Measurements from ENCODE around the gene TXNDC15. TPM values are rescaled to one million over a fixed set of nuclear protein-coding genes. Genes with fewer than 3 reads are reported as not detected.
A peak's percentile ranks its signal among the peaks of the same experiment; 100 is the strongest.

TXNDC15 gene
- 10 to 100 TPM; 20.2 to 43.9 (median 35.2) TPM for total RNA-seq

- H3K27ac ChIP-seq: peak within 1 kb of the TSS; percentile 88 to 98 (median 96)
- H3K4me1 ChIP-seq: peaks cover 8 to 41% (median 11%) of the 10 kb centered on the region in 3 donors
- DNase-seq: peak; percentile 44
- TF ChIP-seq CTCF (IDR thresholded peaks at IDR 0.05) (peak in 1 of 6 experiments; percentile 14), POLR2A (IDR thresholded peaks at IDR 0.05) (peak in 3 of 4 donors; percentile 23 to 66 (median 45))
- H3K9me3 ChIP-seq: no peaks in the 10 kb centered on the region
- WGBS, 2 donors: 0 to 25% methylated on average over 5 of the region's 79 CpGs
- H3K27me3 ChIP-seq: no peaks in the 10 kb centered on the region
- intact Hi-C loops (cut with DNase I): no loop called here
- peak within 1 kb of the TSS; percentile 71 to 96 (median 79) for H3K4me3 ChIP-seq
- no peaks in the 10 kb centered on the region for H3K36me3 ChIP-seq
Measured at GRCh38 chr5:134873987-134874830, at the start of gene TXNDC15. TXNDC15 (plus strand) TSS chr5:134874371; CDS start chr5:134874428, 57 bp downstream.

DNA sequence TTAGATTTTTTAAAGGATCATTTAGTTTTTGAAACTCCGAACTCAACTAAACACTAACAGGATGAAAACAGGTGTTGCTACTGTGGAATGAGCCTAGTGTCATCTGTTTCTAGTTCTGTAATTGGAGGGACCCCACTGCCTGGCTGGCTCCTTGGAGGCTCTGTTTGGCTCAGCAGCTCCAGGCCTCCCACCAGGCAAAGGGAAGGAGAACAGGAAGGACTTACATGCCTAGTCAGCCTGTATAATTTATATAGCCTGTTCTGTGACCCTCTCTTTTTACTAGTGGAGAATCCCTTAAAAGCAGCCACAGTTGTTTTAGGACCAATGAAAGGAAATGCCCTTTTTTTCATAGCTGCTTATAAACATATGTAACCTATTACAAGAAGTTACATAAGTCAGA is 49.5 kb upstream of the TXNDC15 start:
- H3K36me3 ChIP-seq: peaks cover 0 to 100% (median 26%) of the 10 kb centered on the region in 3 donors
- no peak overlapping the region for H3K4me3 ChIP-seq
- H3K4me1 ChIP-seq: no peaks in the 10 kb centered on the region
- WGBS, 2 donors: 92 to 100% methylated on average over 1 of the region's 1 CpG
- H3K27ac ChIP-seq: no peak overlapping the region
- no peak for TF ChIP-seq POLR2A (IDR thresholded peaks at IDR 0.05)
- TF ChIP-seq CTCF (IDR thresholded peaks at IDR 0.05): no peak
- DNase-seq: no peak
- H3K27me3 ChIP-seq: no peaks in the 10 kb centered on the region
- H3K9me3 ChIP-seq: no peaks in the 10 kb centered on the region
- intact Hi-C loops (cut with DNase I): no loop called here

DNA sequence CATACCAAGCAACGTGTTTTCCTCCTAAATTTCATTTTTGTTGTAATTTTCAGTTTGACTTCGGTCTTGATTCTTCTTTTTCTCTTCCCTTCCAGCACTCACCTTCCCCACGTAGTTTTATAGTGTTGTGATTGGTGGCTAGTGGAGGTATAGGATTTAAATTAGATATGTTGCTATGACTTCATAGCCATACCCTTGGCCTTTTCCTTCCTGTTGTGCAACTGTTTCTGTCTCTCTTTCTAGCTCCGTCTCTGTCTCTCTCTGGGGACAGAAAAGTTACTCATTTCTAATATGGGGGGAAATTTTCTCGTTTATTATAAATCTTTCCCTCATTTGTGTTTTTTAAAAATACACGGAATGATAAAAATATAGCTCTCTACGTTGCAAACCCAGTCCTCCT is 49.0 kb upstream of the TXNDC15 start:
- H3K36me3 ChIP-seq: peaks cover 0 to 99% (median 23%) of the 10 kb centered on the region in 3 donors
- H3K27me3 ChIP-seq: no peaks in the 10 kb centered on the region
- H3K9me3 ChIP-seq: no peaks in the 10 kb centered on the region
- H3K4me1 ChIP-seq: no peaks in the 10 kb centered on the region
- no peak overlapping the region for H3K4me3 ChIP-seq
- no peak overlapping the region for H3K27ac ChIP-seq
- intact Hi-C loops (cut with DNase I): no loop called here
- 74 to 84% methylated on average over 7 of the region's 7 CpGs for WGBS, 2 donors
- no peak for TF ChIP-seq CTCF (IDR thresholded peaks at IDR 0.05)
- no peak for TF ChIP-seq POLR2A (IDR thresholded peaks at IDR 0.05)
- DNase-seq: no peak

DNA sequence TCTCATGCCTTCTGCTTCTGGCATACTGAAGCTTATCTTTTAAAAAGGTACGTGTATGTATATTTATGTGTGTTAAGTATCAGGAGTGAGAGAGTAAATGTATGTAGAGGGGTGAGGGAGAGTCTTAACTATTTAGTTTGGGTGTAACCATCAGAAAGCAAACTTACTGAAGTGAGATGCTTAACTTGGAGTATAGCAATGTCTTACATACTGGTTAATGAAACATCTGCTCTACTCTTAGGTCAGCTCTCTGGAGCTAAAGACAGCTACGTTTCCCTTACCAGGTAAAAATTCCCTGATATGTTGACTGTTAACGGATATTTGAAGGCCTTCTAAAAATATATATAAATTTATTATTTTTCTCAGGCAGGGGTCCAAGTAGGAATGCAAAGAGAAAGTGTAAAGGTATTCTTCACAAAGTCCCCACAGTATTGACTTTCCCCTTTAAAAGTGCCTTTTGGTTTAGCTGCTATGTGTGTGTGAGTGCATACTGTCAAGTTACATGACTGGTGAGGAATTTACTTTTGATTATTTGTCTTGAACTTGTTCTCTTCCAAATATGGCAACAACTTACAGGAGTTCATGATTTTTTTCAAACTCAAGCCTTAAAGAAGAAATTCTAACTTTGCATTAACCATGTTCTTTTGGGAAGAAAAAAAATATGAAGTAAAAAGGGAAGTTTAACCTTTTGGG is 40.7 kb upstream of the TXNDC15 start:
- Histone ChIP-seq H3K27me3 (no peaks in the 10 kb centered on the region), H3K27ac (no peak overlapping the region), H3K36me3 (peaks cover 0 to 92% (median 0%) of the 10 kb centered on the region in 3 donors), H3K4me3 (no peak overlapping the region), H3K9me3 (no peaks in the 10 kb centered on the region), H3K4me1 (no peaks in the 10 kb centered on the region)
- intact Hi-C loops (cut with DNase I): no loop called here
- TF ChIP-seq CTCF (IDR thresholded peaks at IDR 0.05) (no peak), POLR2A (IDR thresholded peaks at IDR 0.05) (no peak)
- 75 to 90% methylated on average over 3 of the region's 3 CpGs for WGBS, 2 donors
- DNase-seq: no peak

GRCh38 chr5:134835623-134836022 is 38.5 kb upstream of the TXNDC15 start:
- TF ChIP-seq POLR2A (IDR thresholded peaks at IDR 0.05) (no peak), CTCF (IDR thresholded peaks at IDR 0.05) (no peak)
- intact Hi-C loops (cut with DNase I): no loop called here
- 83 to 97% methylated on average over 2 of the region's 2 CpGs for WGBS, 2 donors
- no peak overlapping the region for H3K27ac ChIP-seq
- H3K9me3 ChIP-seq: no peaks in the 10 kb centered on the region
- H3K4me3 ChIP-seq: no peak overlapping the region
- H3K36me3 ChIP-seq: peaks cover 0 to 93% (median 4%) of the 10 kb centered on the region in 3 donors
- no peaks in the 10 kb centered on the region for H3K4me1 ChIP-seq
- H3K27me3 ChIP-seq: no peaks in the 10 kb centered on the region
- no peak for DNase-seq

Measured in esophagus squamous epithelium (tissue), 5 donors.